Activated naive CD4-positive, alpha-beta T cell treated with anti-CD3 and anti-CD28 coated beads, Interleukin-2, amount 50 U/mL, for 16 hours (primary cell): ENCODE measurements around the gene KCNIP1.
"Not testable (repeated sequence)": the region's sequence is repeated elsewhere in the genome, so short reads cannot be mapped to it uniquely, and the experiment has no call there.

Experiments used
- DNase-seq: peaks from one replicate; pipeline ENCODE4 v3.0.0-alpha.2; 2020

The KCNIP1 gene

GRCh38 chr5:170757182-170757601, 253.4 kb downstream of the KCNIP1 start:
- DNase-seq, result no peak

- DNase-seq, result no peak
Observed at GRCh38 chr5:170757669-170758068, 253.8 kb downstream of the KCNIP1 start.

GRCh38 chr5:170758481-170758880, 254.7 kb downstream of the KCNIP1 start:
- no peak for DNase-seq

- DNase-seq, result no peak
Observed at GRCh38 chr5:170760113-170760512, 256.3 kb downstream of the KCNIP1 start.

- DNase-seq, result no peak
Observed at GRCh38 chr5:170761048-170761707, 257.4 kb downstream of the KCNIP1 start.

GRCh38 chr5:170761708-170762066, 257.9 kb downstream of the KCNIP1 start:
- no peak for DNase-seq

- not testable (repeated sequence) for DNase-seq
Observed at GRCh38 chr5:170762298-170762697, 258.5 kb downstream of the KCNIP1 start.

GRCh38 chr5:170765868-170766267, 262.0 kb downstream of the KCNIP1 start:
- not testable (repeated sequence) for DNase-seq

GRCh38 chr5:170769246-170769645, 265.4 kb downstream of the KCNIP1 start:
- DNase-seq, result no peak

GRCh38 chr5:170769898-170770416, 266.1 kb downstream of the KCNIP1 start:
- no peak for DNase-seq

- no peak for DNase-seq
Observed at GRCh38 chr5:170771496-170771895, 267.7 kb downstream of the KCNIP1 start.

- no peak for DNase-seq
Observed at GRCh38 chr5:170773024-170773985, 269.5 kb downstream of the KCNIP1 start.

GRCh38 chr5:170774831-170775230, 271.0 kb downstream of the KCNIP1 start:
- no peak for DNase-seq

GRCh38 chr5:170781946-170782345, 278.1 kb downstream of the KCNIP1 start:
- no peak for DNase-seq

GRCh38 chr5:170782438-170782837, 278.6 kb downstream of the KCNIP1 start:
- DNase-seq, result no peak

GRCh38 chr5:170783498-170784247, 279.9 kb downstream of the KCNIP1 start, which contains the start of gene GABRP:
Gene GABRP (plus strand): TSS chr5:170783725. CDS start chr5:170788616, 4,891 bp downstream.
- DNase-seq, result no peak

- no peak for DNase-seq
Observed at GRCh38 chr5:170785416-170785815, 281.6 kb downstream of the KCNIP1 start.
